ENCODE data around the gene ADORA1.

- TF ChIP-seq CTCF (IDR thresholded peaks at IDR 0.05; ENCODE audit: borderline replicate concordance, extremely low read depth, low read length, poor library complexity, severe bottlenecking) (no peak), EZH2 (IDR thresholded peaks at IDR 0.05; ENCODE audit: borderline replicate concordance, low read depth, low read length, severe bottlenecking) (no peak)
Observed at GRCh38 chr1:203139976-203140475, 12.5 kb downstream of the ADORA1 start.
